ENCODE measurements around the gene ATP11A.

GRCh38 chr13:112880976-112881540 lies 191.2 kb downstream of the ATP11A start:
- no peak for TF ChIP-seq CTCF (IDR thresholded peaks at IDR 0.05; ENCODE audit: low read depth, low read length)
- no peak for TF ChIP-seq EZH2phosphoT487 (IDR thresholded peaks at IDR 0.05; ENCODE audit: low read depth)
